ENCODE results near the gene ZC3HAV1L.
"Not testable (repeated sequence)": the region's sequence is repeated elsewhere in the genome, so short reads cannot be mapped to it uniquely, and the experiment has no call there.

ZC3HAV1L gene

GRCh38 chr7:139023076-139023475 lies 12.8 kb downstream of the ZC3HAV1L start:
- in situ Hi-C loops (cut with MboI; ENCODE audit: low sequenced_read_pairs) = no loop called here

GRCh38 chr7:139022286-139022685 lies 13.6 kb downstream of the ZC3HAV1L start:
- in situ Hi-C loops (cut with MboI; ENCODE audit: low sequenced_read_pairs) = no loop called here

- in situ Hi-C loops (cut with MboI; ENCODE audit: low sequenced_read_pairs) = no loop called here
Observed at GRCh38 chr7:139018910-139019309, 16.9 kb downstream of the ZC3HAV1L start.

GRCh38 chr7:139016931-139017511 lies 18.8 kb downstream of the ZC3HAV1L start:
- in situ Hi-C loops (cut with MboI; ENCODE audit: low sequenced_read_pairs) = no loop called here

- in situ Hi-C loops (cut with MboI; ENCODE audit: low sequenced_read_pairs) = no loop called here
Observed at GRCh38 chr7:139011373-139011772, 24.5 kb downstream of the ZC3HAV1L start.

GRCh38 chr7:139004321-139005090 lies 31.3 kb downstream of the ZC3HAV1L start:
- in situ Hi-C loops (cut with MboI; ENCODE audit: low sequenced_read_pairs) = no loop called here

- in situ Hi-C loops (cut with MboI; ENCODE audit: low sequenced_read_pairs) = no loop called here
Observed at GRCh38 chr7:138999414-138999813, 36.4 kb downstream of the ZC3HAV1L start.

GRCh38 chr7:138992052-138992531 lies 43.8 kb downstream of the ZC3HAV1L start:
- in situ Hi-C loops (cut with MboI; ENCODE audit: low sequenced_read_pairs) = no loop called here

- in situ Hi-C loops (cut with MboI; ENCODE audit: low sequenced_read_pairs) = no loop called here
Observed at GRCh38 chr7:138987686-138988085, 48.2 kb downstream of the ZC3HAV1L start.

GRCh38 chr7:138982204-138982623 lies 53.6 kb downstream of the ZC3HAV1L start:
- in situ Hi-C loops (cut with MboI; ENCODE audit: low sequenced_read_pairs) = no loop called here

- in situ Hi-C loops (cut with MboI; ENCODE audit: low sequenced_read_pairs) = no loop called here
Observed at GRCh38 chr7:138981332-138982203, 54.3 kb downstream of the ZC3HAV1L start, which contains the start of gene KIAA1549. TSS of gene KIAA1549 (minus strand) at chr7:138981389. CDS start at chr7:138981269, 120 bp downstream.

GRCh38 chr7:138980563-138981291 lies 55.1 kb downstream of the ZC3HAV1L start:
- in situ Hi-C loops (cut with MboI; ENCODE audit: low sequenced_read_pairs) = no loop called here

GRCh38 chr7:138979988-138980562 lies 55.8 kb downstream of the ZC3HAV1L start:
- in situ Hi-C loops (cut with MboI; ENCODE audit: low sequenced_read_pairs) = no loop called here

- in situ Hi-C loops (cut with MboI; ENCODE audit: low sequenced_read_pairs) = no loop called here
Observed at GRCh38 chr7:138979226-138979979, 56.4 kb downstream of the ZC3HAV1L start.

GRCh38 chr7:138978541-138979184 lies 57.2 kb downstream of the ZC3HAV1L start:
- in situ Hi-C loops (cut with MboI; ENCODE audit: low sequenced_read_pairs) = no loop called here

GRCh38 chr7:138976161-138976560 lies 59.7 kb downstream of the ZC3HAV1L start:
- in situ Hi-C loops (cut with MboI; ENCODE audit: low sequenced_read_pairs) = not testable (repeated sequence)
